C4-2B (cell line): ENCODE data around the gene TAOK3.
A peak's percentile ranks its signal among the peaks of the same experiment; 100 is the strongest.

Experiments
- H3K27ac ChIP-seq: fragments of 450-650 bp; 2 replicates; pipeline ENCODE4 v1.5.1; 2017
- CTCF ChIP-seq: fragments of 450-650 bp; conservative IDR thresholded peaks from 2 replicates; pipeline ENCODE4 v1.5.1; 2017; ENCODE audit warnings: mild to moderate bottlenecking
- ZFX ChIP-seq: fragments of 450-650 bp; IDR thresholded peaks from 2 replicates; pipeline ENCODE4 v1.6.1; 2017

The TAOK3 gene

DNA sequence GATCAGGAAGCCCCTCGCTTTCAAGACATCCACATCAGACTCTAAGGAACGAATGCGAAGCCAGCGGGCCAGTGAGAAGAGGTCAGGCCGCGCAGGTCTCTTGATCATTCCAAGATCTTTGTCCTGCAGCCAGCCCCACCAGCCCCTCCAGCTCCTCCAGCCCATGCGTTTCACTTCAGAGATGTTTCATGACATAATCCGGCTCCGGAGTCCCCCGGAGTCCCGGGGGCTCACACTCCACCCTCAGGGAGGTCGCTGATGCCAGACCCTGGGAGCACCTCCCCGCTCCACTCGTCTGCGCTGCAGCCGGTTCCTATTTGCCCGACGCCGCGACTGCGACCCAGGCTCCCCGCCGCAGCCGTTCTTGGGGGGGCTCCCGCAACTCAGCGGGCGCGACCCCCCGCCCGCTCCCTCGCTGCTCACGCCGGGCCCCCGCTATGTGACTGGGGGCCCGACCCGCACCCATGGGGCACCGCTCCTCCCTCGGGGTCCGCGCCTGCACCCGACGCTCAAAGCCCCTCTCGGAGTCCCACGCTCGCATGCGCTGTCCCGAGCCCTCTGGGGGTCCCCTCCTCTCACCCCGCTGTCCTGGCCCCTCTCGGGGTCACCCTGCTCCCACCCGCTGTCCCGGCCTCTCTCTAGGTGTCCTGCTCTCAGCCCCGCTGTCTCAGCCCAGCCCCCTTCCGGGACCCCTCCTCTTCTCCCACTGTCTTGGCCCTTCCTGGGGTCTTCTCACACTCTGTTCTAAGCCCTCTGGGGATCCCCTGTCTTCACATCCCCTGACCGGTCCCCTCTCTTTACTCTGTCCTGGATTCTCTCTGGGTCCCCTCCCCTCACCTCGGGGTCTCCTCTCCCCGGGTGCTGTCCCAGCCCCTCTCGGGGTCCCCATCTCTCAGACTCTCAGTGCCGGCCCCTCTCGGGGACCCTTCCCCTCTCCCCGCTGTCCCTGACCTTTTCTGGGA is 1.1 kb downstream of the TAOK3 start:
- TF ChIP-seq ZFX = no peak
- TF ChIP-seq CTCF = no peak
- peak overlapping the region; percentile 99 for H3K27ac ChIP-seq

DNA sequence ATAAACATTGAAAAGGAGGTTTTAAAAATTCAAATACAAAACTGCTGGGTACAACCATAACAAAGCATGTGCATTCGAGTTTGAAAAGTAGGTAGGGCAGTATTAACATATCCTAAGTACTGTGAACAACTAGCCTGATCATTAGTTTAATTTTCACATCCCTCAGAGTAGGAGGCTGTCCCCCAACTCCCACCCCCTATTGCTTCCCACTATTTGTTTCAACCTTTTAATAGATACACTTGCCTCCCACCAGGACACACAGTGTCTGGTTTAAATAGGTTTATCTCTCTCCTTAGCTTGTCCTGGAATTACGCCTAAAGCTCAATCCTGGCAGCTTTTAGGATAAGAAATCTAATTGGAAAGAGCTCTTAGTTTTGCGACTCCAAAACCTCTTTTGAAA is 2.1 kb downstream of the TAOK3 start:
- no peak overlapping the region for H3K27ac ChIP-seq
- no peak for TF ChIP-seq ZFX
- no peak for TF ChIP-seq CTCF

DNA sequence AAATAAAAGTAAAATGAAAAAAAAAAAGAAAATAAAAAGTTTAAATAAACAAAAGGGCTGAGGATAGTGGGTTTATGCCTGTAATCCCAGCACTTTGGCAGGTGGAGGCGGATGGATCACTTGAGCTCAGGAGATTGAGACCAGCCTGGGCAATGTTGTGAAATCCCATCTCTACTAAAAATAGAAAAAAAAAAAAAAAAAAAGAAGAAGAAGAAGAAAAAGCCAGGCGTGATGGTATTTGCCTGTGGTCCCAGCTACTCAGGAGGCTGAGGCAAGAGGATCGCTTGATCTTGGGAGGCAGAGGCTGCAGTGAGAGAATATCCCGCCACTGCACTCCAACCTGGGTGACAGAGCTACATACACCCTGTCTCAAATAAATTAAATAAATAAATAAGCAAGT is 3.9 kb downstream of the TAOK3 start:
- peak overlapping the region; percentile 14; the same call in 1 of the 2 replicates for H3K27ac ChIP-seq
- TF ChIP-seq ZFX = no peak
- TF ChIP-seq CTCF = no peak

- H3K27ac ChIP-seq = no peak overlapping the region
- TF ChIP-seq CTCF = no peak
- no peak for TF ChIP-seq ZFX
Measured at GRCh38 chr12:118361889-118362288, 10.8 kb downstream of the TAOK3 start.

- H3K27ac ChIP-seq = no peak overlapping the region
- TF ChIP-seq ZFX (no peak), CTCF (no peak)
Measured at GRCh38 chr12:118361092-118361404, 11.7 kb downstream of the TAOK3 start.

DNA sequence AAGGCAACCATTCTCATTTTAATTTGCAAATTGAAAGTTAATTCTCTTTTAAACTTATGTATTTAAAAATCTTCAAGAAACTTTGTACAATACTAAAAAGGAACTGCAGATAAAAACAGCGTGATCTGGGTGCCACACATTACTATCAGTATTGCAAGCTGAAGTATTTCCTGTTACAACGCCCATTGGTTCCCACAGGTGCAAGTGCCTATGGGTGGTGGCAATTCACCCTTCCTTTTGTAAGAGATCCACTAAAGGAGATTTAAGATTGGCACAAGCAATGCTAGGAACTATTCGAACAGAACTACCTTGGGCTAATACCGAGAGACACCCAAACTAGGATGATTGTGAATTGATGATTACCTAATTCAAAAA is 13.2 kb downstream of the TAOK3 start:
- H3K27ac ChIP-seq = no peak overlapping the region

More for the DNA sequence above, 13.2 kb downstream of the TAOK3 start:
- TF ChIP-seq ZFX = no peak
- no peak for TF ChIP-seq CTCF
